K562 (cell line): ENCODE data around the gene MTARC2. TPM values are rescaled to one million over a fixed set of nuclear protein-coding genes. Genes with fewer than 3 reads are reported as not detected.

Experiments used
- ATAC-seq: fragments of 200-7000 bp; cut with Tn5 transposase; 3 replicates; pipeline ENCODE4 v1.9.1; 2020; ENCODE audit warnings: moderate library complexity
- BruUV-seq: library from RNA; stranded (reverse); fragments of 400-500 nt; replicated peaks from 2 replicates; lab custom pipeline; 2021; lab: Mats Ljungman, UMichigan
- CTCF ChIA-PET: fragments of 300-600 bp; formaldehyde crosslinking; extraction: SDS; loops from one replicate; lab custom pipeline; 2021; ENCODE audit warnings: low intra/inter-chr PET ratio; lab: Yijun Ruan, JAX
- POLR2A ChIA-PET: fragments of 300-600, 350-650 bp; sonication (Branson Sonifier 250); formaldehyde crosslinking; extraction: SDS; loops from one replicate; lab custom pipeline; 2021; ENCODE audit warnings: antibody characterized with exemption, inconsistent platforms; lab: Yijun Ruan, JAX
- DNase-seq, 4 experiments: peaks; one replicate each; pipeline versions ENCODE4 v3.0.0 to v3.0.0-alpha.2; 2011 to 2018; ENCODE audit warnings: low spot score in 3 of 4, mixed read lengths in 3 of 4; ENCODE audit errors: extremely low read depth in 1 of 4
- FAIRE-seq: peaks from 2 replicates; lab custom pipeline; 2011; peaks lifted over from hg19 to GRCh38; lab: Jason Lieb, UNC
- H2AFZ ChIP-seq: 2 replicates; pipeline ENCODE4 v1.6.0; 2011; ENCODE audit warnings: low read depth, low read length, control low read depth, inconsistent platforms
- H3K27ac ChIP-seq: fragments of 200-600 bp; 3 replicates; pipeline ENCODE4 v1.8.0; 2011; ENCODE audit warnings: low read depth, mild to moderate bottlenecking, control low read depth, inconsistent platforms, low read length, moderate library complexity, mixed read lengths; ENCODE audit errors: extremely low read depth
- H3K27me3 ChIP-seq, 2 experiments: fragments of 300-600 bp in 1 of 2; 2 replicates in 1 of 2; 3 replicates in 1 of 2; pipeline versions ENCODE4 v1.6.0 to v1.8.0; 2011; ENCODE audit warnings: inconsistent platforms in 2 of 2, low read length in 2 of 2, mild to moderate bottlenecking in 1 of 2, mixed read lengths in 1 of 2, moderate library complexity in 1 of 2; ENCODE audit not compliant: control insufficient read depth in 2 of 2, insufficient read depth in 2 of 2
- H3K36me3 ChIP-seq: fragments of 300-600 bp; 3 replicates; pipeline ENCODE4 v1.8.0; 2011; ENCODE audit warnings: mild to moderate bottlenecking, low read length, inconsistent platforms; ENCODE audit not compliant: control insufficient read depth, insufficient read depth
- H3K4me1 ChIP-seq, 2 experiments: fragments of 200-600 bp in 1 of 2; replicated peaks in 1 of 2; 2 replicates in 1 of 2; 3 replicates in 1 of 2; pipeline versions ENCODE4 v1.5.1 to v1.8.0; 2011; ENCODE audit warnings: inconsistent platforms in 2 of 2, low read length in 2 of 2, mild to moderate bottlenecking in 1 of 2, mixed read lengths in 1 of 2, moderate library complexity in 1 of 2; ENCODE audit not compliant: control insufficient read depth in 2 of 2, insufficient read depth in 2 of 2
- H3K4me2 ChIP-seq: 2 replicates; pipeline ENCODE4 v1.6.1; 2011; ENCODE audit warnings: low read length, control low read depth, inconsistent platforms, mixed read lengths; ENCODE audit not compliant: insufficient read depth
- H3K4me3 ChIP-seq: fragments of 200-600 bp; sonication (generic), shearing (Covaris generic); 2 replicates; pipeline ENCODE4 v1.5.1; 2016; ENCODE audit warnings: control low read depth, inconsistent platforms
- H3K79me2 ChIP-seq: fragments of 200-600 bp; 3 replicates; pipeline ENCODE4 v1.8.0; 2011; ENCODE audit warnings: low read length, inconsistent platforms; ENCODE audit not compliant: control insufficient read depth, insufficient read depth
- H3K9ac ChIP-seq, 2 experiments: 2 replicates each; pipeline versions ENCODE4 v1.6.0 to v1.6.1; 2011; ENCODE audit warnings: low read depth in 2 of 2, low read length in 2 of 2, control low read depth in 1 of 2, inconsistent platforms in 1 of 2, mild to moderate bottlenecking in 1 of 2, mixed read lengths in 1 of 2; ENCODE audit not compliant: insufficient read depth in 1 of 2
- H3K9me1 ChIP-seq: one replicate; pipeline ENCODE4 v1.6.0; 2011; ENCODE audit warnings: inconsistent platforms, mild to moderate bottlenecking, low read length, moderate library complexity; ENCODE audit not compliant: control insufficient read depth, insufficient read depth
- H3K9me3 ChIP-seq: replicated peaks from 2 replicates; pipeline ENCODE4 v1.5.1; 2011; ENCODE audit warnings: low read depth, low read length, inconsistent platforms; ENCODE audit not compliant: control insufficient read depth, insufficient read depth
- H4K20me1 ChIP-seq: replicated peaks from 2 replicates; pipeline ENCODE4 v1.6.1; 2011; ENCODE audit warnings: low read length, inconsistent platforms, mixed read lengths; ENCODE audit not compliant: control insufficient read depth, insufficient read depth
- CCNT2 ChIP-seq: IDR thresholded peaks from 2 replicates; pipeline ENCODE4 v1.6.1; 2011; ENCODE audit warnings: borderline replicate concordance, low read depth, mild to moderate bottlenecking, moderate library complexity, mixed read lengths, low read length; ENCODE audit not compliant: insufficient read length; ENCODE audit errors: extremely low read depth
- CEBPG ChIP-seq, 3 experiments: fragments of 200-800 bp in 1 of 3; sonication (Bioruptor generic) in 1 of 3; sonication (generic) in 1 of 3; formaldehyde crosslinking in 1 of 3; IDR thresholded peaks in 2 of 3; conservative IDR thresholded peaks in 1 of 3; 2 replicates each; pipeline versions ENCODE4 v1.6.1 to v1.8.0; 2016 to 2022; ENCODE audit warnings: missing compliant biosample characterization in 2 of 3, missing genetic modification characterization in 2 of 3, mild to moderate bottlenecking in 1 of 3, missing genetic modification reagents in 1 of 3
- KDM2B ChIP-seq: fragments of 250-450 bp; sonication (Bioruptor Pico); IDR thresholded peaks from 2 replicates; pipeline ENCODE4 v1.8.0; 2021; ENCODE audit warnings: mild to moderate bottlenecking, moderate library complexity
- MTA3 ChIP-seq: fragments of 450-650 bp; formaldehyde crosslinking; IDR thresholded peaks from 2 replicates; pipeline ENCODE4 v1.6.1; 2017; ENCODE audit warnings: mild to moderate bottlenecking, borderline replicate concordance
- NR1H2 ChIP-seq: sonication (generic); formaldehyde crosslinking; IDR thresholded peaks from 2 replicates; pipeline ENCODE4 v1.4.0; 2020; ENCODE audit warnings: mild to moderate bottlenecking, missing genetic modification reagents
- PURB ChIP-seq: sonication (generic); formaldehyde crosslinking; IDR thresholded peaks from 2 replicates; pipeline ENCODE4 v1.9.0; 2021; ENCODE audit warnings: low read depth, mild to moderate bottlenecking, missing genetic modification reagents
- STAT5B ChIP-seq: fragments of 250-450 bp; sonication (Bioruptor Pico); IDR thresholded peaks from 2 replicates; pipeline ENCODE4 v1.8.0; 2021; ENCODE audit warnings: mild to moderate bottlenecking, inconsistent platforms
- TEAD4 ChIP-seq, 2 experiments: sonication (generic) in 1 of 2; formaldehyde crosslinking in 1 of 2; IDR thresholded peaks; 2 replicates each; pipeline versions ENCODE4 v1.6.1 to v1.8.0; 2012 to 2022; ENCODE audit warnings: borderline replicate concordance in 1 of 2, inconsistent platforms in 1 of 2, low read length in 1 of 2, mild to moderate bottlenecking in 1 of 2, missing genetic modification reagents in 1 of 2
- ZNF589 ChIP-seq: fragments of 200-800 bp; sonication (Bioruptor generic); IDR thresholded peaks from 2 replicates; pipeline ENCODE4 v1.6.1; 2016; ENCODE audit warnings: low read depth, missing genetic modification characterization, missing compliant biosample characterization
- WGBS: fragments of 100-300 bp; shearing (Covaris generic); methylation state at CpG from one replicate; pipeline ENCODE4 v1.1.6; 2016; ENCODE audit warnings: low coverage, mixed read lengths; ENCODE audit not compliant: insufficient coverage; ENCODE audit errors: missing lambda C conversion rate; 5-methylcytosine and 5-hydroxymethylcytosine counted together
- in situ Hi-C: fragments of 300-500 bp; cut with MboI; formaldehyde crosslinking; loops from 4 replicates; pipeline ENCODE4 v1.15.0; 2018; ENCODE audit warnings: inconsistent platforms, mixed read lengths
- intact Hi-C: fragments of 100-400 bp; cut with micrococcal nuclease; formaldehyde crosslinking; loops from 2 replicates; pipeline ENCODE4 v1.14.2; 2022
- polyA plus RNA-seq, 8 experiments: library from polyadenylated mRNA; depleted of rRNA in 4 of 8; stranded (reverse) in 5 of 8; unstranded in 3 of 8; fragments of >200 nt; fragmentation: Nextera tagmentation in 2 of 8; fragmentation: Illumina TruSeq in 1 of 8; extraction: Ambion mirVana in 2 of 8; extraction: Trizol in 1 of 8; gene quantifications; 2 replicates each; pipeline versions ENCODE4 v1.2.1 to v1.2.3, GENCODE V29; 2011 to 2014; ENCODE audit warnings: inconsistent platforms in 1 of 8, missing spikeins in 1 of 8
- total RNA-seq, 7 experiments: library from RNA; depleted of rRNA in 6 of 7; stranded (reverse); fragments of >200 nt in 6 of 7; fragmentation: Illumina TruSeq in 2 of 7; extraction: Trizol in 2 of 7; gene quantifications; 2 replicates each; pipeline versions ENCODE4 v1.2.1 to v1.2.3, GENCODE V29; 2011 to 2021; ENCODE audit warnings: low replicate concordance in 1 of 7
- TF ChIP-seq, protein P1 (sequence below): IDR thresholded peaks from 2 replicates; pipeline ENCODE4 v1.6.1; 2011; ENCODE audit not compliant: insufficient read length; ENCODE audit errors: extremely low read depth
- TF ChIP-seq, protein P2 (sequence below): fragments of 250-450 bp; sonication (Bioruptor Pico); IDR thresholded peaks from 2 replicates; pipeline ENCODE4 v1.8.0; 2021; ENCODE audit warnings: moderate library complexity, mild to moderate bottlenecking, inconsistent platforms
- TF ChIP-seq, protein P3 (sequence below): IDR thresholded peaks from 2 replicates; pipeline ENCODE4 v1.6.1; 2016; ENCODE audit warnings: missing genetic modification characterization, missing compliant biosample characterization
- TF ChIP-seq, protein P4 (sequence below): fragments of 250-450 bp; sonication (Bioruptor Pico); IDR thresholded peaks from 2 replicates; pipeline ENCODE4 v1.8.0; 2022; ENCODE audit warnings: inconsistent platforms
- TF ChIP-seq, protein P5 (sequence below): sonication (generic); formaldehyde crosslinking; IDR thresholded peaks from 2 replicates; pipeline ENCODE4 v1.8.1; 2023; ENCODE audit warnings: mild to moderate bottlenecking, missing genetic modification reagents
- TF ChIP-seq, protein P6 (sequence below), 2 experiments: fragments of 450-650 bp in 1 of 2; sonication (generic) in 1 of 2; formaldehyde crosslinking; conservative IDR thresholded peaks; 2 replicates each; pipeline versions ENCODE4 v1.4.0 to v1.8.1; 2020 to 2022; ENCODE audit warnings: mild to moderate bottlenecking in 1 of 2, missing genetic modification reagents in 1 of 2

MTARC2 gene
- total and polyA plus RNA-seq, 9 of the 15 experiments (the other 6 are each of a cell fraction or from before 2014, with no cell fraction given): 0.03 to 0.35 TPM; not detected in 7

DNA sequence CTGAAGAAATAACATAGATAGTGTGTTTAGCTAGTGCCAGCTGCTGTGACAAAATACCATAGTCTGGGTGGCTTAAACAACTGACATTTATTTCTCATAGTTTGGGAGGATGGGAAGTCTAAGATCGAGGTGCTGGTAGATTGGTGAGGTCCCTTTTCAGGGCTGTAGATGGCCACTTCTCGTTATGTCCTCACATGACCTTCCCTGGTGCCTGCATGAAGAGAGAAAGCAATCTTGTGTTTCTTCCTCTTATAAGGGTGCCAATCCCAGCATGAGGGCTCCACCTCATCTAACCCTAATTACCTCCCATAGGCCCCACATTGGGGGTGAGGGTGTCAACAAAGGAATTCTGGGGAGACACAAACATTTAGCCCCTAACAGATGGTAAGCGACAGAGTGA is 9.3 kb downstream of the MTARC2 start:
- no peak for DNase-seq
- Histone ChIP-seq H3K27ac (no peak overlapping the region), H3K9me3 (no peaks in the 10 kb centered on the region), H2AFZ (no peak overlapping the region), H3K27me3 (peaks cover 5 to 30% of the 10 kb centered on the region in 2 experiments; a peak in 2 of 5 replicates), H3K79me2 (no peaks in the 10 kb centered on the region), H3K4me3 (no peak overlapping the region), H3K4me1 (no peaks in the 10 kb centered on the region), H3K9me1 (no peaks in the 10 kb centered on the region), H4K20me1 (no peaks in the 10 kb centered on the region), H3K36me3 (no peaks in the 10 kb centered on the region), H3K9ac (no peak overlapping the region), H3K4me2 (no peak overlapping the region)
- ATAC-seq: no peak
- in situ Hi-C loops: no loop called here
- 0% methylated on average over 3 of the region's 3 CpGs for WGBS
- no TSS peak for BruUV-seq
- no peak for FAIRE-seq
- POLR2A ChIA-PET: no interaction called here
- intact Hi-C loops: no loop called here
- CTCF ChIA-PET: interaction anchor here (0.6 kb wide), 1 partner anchor 1102 kb away, joined by 3 read pairs; no protein-coding TSS in a partner anchor
- no peak for TF ChIP-seq TEAD4 (IDR thresholded peaks at IDR 0.05; ENCODE audit: low read length)
- no peak for TF ChIP-seq TEAD4 (CRISPR knock-in tag; IDR thresholded peaks at IDR 0.05; ENCODE audit: borderline replicate concordance)
- TF ChIP-seq STAT5B: no peak
- TF ChIP-seq ZNF589: no peak
- TF ChIP-seq, protein P1, sequence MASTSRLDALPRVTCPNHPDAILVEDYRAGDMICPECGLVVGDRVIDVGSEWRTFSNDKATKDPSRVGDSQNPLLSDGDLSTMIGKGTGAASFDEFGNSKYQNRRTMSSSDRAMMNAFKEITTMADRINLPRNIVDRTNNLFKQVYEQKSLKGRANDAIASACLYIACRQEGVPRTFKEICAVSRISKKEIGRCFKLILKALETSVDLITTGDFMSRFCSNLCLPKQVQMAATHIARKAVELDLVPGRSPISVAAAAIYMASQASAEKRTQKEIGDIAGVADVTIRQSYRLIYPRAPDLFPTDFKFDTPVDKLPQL: no peak
- TF ChIP-seq CEBPG (CRISPR knock-in tag; IDR thresholded peaks at IDR 0.05): no peak
- no peak for TF ChIP-seq CEBPG (tag; conservative IDR thresholded peaks at IDR 0.05 in 1 of 2, IDR thresholded peaks at IDR 0.05 in 1 of 2)
- TF ChIP-seq NR1H2: no peak
- TF ChIP-seq, protein P2, sequence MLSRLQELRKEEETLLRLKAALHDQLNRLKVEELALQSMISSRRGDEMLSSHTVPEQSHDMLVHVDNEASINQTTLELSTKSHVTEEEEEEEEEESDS (CRISPR knock-in tag): no peak
- TF ChIP-seq PURB (CRISPR knock-in tag): no peak
- TF ChIP-seq, protein P3, sequence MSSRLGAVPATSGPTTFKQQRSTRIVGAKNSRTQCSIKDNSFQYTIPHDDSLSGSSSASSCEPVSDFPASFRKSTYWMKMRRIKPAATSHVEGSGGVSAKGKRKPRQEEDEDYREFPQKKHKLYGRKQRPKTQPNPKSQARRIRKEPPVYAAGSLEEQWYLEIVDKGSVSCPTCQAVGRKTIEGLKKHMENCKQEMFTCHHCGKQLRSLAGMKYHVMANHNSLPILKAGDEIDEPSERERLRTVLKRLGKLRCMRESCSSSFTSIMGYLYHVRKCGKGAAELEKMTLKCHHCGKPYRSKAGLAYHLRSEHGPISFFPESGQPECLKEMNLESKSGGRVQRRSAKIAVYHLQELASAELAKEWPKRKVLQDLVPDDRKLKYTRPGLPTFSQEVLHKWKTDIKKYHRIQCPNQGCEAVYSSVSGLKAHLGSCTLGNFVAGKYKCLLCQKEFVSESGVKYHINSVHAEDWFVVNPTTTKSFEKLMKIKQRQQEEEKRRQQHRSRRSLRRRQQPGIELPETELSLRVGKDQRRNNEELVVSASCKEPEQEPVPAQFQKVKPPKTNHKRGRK (tag): no peak
- TF ChIP-seq, protein P4, sequence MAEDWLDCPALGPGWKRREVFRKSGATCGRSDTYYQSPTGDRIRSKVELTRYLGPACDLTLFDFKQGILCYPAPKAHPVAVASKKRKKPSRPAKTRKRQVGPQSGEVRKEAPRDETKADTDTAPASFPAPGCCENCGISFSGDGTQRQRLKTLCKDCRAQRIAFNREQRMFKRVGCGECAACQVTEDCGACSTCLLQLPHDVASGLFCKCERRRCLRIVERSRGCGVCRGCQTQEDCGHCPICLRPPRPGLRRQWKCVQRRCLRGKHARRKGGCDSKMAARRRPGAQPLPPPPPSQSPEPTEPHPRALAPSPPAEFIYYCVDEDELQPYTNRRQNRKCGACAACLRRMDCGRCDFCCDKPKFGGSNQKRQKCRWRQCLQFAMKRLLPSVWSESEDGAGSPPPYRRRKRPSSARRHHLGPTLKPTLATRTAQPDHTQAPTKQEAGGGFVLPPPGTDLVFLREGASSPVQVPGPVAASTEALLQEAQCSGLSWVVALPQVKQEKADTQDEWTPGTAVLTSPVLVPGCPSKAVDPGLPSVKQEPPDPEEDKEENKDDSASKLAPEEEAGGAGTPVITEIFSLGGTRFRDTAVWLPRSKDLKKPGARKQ: no peak
- TF ChIP-seq, protein P5, sequence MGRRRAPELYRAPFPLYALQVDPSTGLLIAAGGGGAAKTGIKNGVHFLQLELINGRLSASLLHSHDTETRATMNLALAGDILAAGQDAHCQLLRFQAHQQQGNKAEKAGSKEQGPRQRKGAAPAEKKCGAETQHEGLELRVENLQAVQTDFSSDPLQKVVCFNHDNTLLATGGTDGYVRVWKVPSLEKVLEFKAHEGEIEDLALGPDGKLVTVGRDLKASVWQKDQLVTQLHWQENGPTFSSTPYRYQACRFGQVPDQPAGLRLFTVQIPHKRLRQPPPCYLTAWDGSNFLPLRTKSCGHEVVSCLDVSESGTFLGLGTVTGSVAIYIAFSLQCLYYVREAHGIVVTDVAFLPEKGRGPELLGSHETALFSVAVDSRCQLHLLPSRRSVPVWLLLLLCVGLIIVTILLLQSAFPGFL (CRISPR knock-in tag): no peak
- TF ChIP-seq CCNT2: no peak
- TF ChIP-seq, protein P6, sequence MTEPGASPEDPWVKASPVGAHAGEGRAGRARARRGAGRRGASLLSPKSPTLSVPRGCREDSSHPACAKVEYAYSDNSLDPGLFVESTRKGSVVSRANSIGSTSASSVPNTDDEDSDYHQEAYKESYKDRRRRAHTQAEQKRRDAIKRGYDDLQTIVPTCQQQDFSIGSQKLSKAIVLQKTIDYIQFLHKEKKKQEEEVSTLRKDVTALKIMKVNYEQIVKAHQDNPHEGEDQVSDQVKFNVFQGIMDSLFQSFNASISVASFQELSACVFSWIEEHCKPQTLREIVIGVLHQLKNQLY (CRISPR knock-in tag; conservative IDR thresholded peaks at IDR 0.05): no peak
- no peak for TF ChIP-seq MTA3
- TF ChIP-seq KDM2B: no peak
